DND-41 (cell line): Measurements from ENCODE around the gene DUS3L.
A peak's percentile ranks its signal among the peaks of the same experiment; 100 is the strongest.

ENCODE experiments used
- ATAC-seq: fragments of 200-7000 bp; cut with Tn5 transposase; 3 replicates; pipeline ENCODE4 v1.9.1; 2021; ENCODE audit warnings: low read depth; ENCODE audit not compliant: insufficient read depth
- DNase-seq: peaks from one replicate; pipeline ENCODE4 v3.0.0-alpha.2; 2020
- H2AFZ ChIP-seq: 2 replicates; pipeline ENCODE4 v1.6.0; 2012; ENCODE audit warnings: low read depth, low read length
- H3K27ac ChIP-seq: 2 replicates; pipeline ENCODE4 v1.5.1; 2012; ENCODE audit warnings: low read length, inconsistent platforms
- H3K27me3 ChIP-seq: fragments of 200-600 bp; sonication (generic); 2 replicates; pipeline ENCODE4 v1.6.0; 2012; ENCODE audit warnings: low read length, mild to moderate bottlenecking, inconsistent platforms; ENCODE audit not compliant: insufficient read depth, poor library complexity
- H3K36me3 ChIP-seq: 2 replicates; pipeline ENCODE4 v1.5.1; 2012; ENCODE audit warnings: low read length, inconsistent platforms; ENCODE audit not compliant: insufficient read depth
- H3K4me1 ChIP-seq: 2 replicates; pipeline ENCODE4 v1.5.1; 2012; ENCODE audit warnings: mild to moderate bottlenecking, low read length; ENCODE audit not compliant: insufficient read depth
- H3K4me2 ChIP-seq: 2 replicates; pipeline ENCODE4 v1.6.0; 2012; ENCODE audit warnings: mild to moderate bottlenecking, moderate library complexity, low read length, inconsistent platforms; ENCODE audit not compliant: insufficient read depth
- H3K4me3 ChIP-seq, 2 experiments: fragments of 200-600 bp in 1 of 2; shearing (Covaris generic) in 1 of 2; 2 replicates each; pipeline ENCODE4 v1.5.1; 2012 to 2016; ENCODE audit warnings: inconsistent platforms in 2 of 2, low read length in 2 of 2, mild to moderate bottlenecking in 2 of 2, low read depth in 1 of 2, moderate library complexity in 1 of 2
- H3K79me2 ChIP-seq: 2 replicates; pipeline ENCODE4 v1.6.0; 2012; ENCODE audit warnings: low read length, inconsistent platforms; ENCODE audit not compliant: insufficient read depth
- H3K9ac ChIP-seq: 2 replicates; pipeline ENCODE4 v1.6.0; 2012; ENCODE audit warnings: low read depth, mild to moderate bottlenecking, inconsistent platforms, low read length, moderate library complexity
- H3K9me3 ChIP-seq: 2 replicates; pipeline ENCODE4 v1.5.1; 2012; ENCODE audit warnings: low read length, moderate library complexity, mild to moderate bottlenecking, inconsistent platforms; ENCODE audit not compliant: insufficient read depth, severe bottlenecking
- H4K20me1 ChIP-seq: 2 replicates; pipeline ENCODE4 v1.6.0; 2012; ENCODE audit warnings: low read length; ENCODE audit not compliant: insufficient read depth
- CTCF ChIP-seq: IDR thresholded peaks from 2 replicates; pipeline ENCODE4 v1.5.1; 2012; ENCODE audit warnings: borderline replicate concordance, low read length, moderate library complexity, mild to moderate bottlenecking; ENCODE audit not compliant: poor library complexity, severe bottlenecking; ENCODE audit errors: extremely low read depth
- EZH2 ChIP-seq: IDR thresholded peaks from 3 replicates; pipeline ENCODE4 v1.6.1; 2012; ENCODE audit warnings: borderline replicate concordance, low read depth, mild to moderate bottlenecking, moderate library complexity, low read length, inconsistent platforms; ENCODE audit not compliant: severe bottlenecking

DUS3L gene

GRCh38 chr19:5805462-5806132 lies 14.6 kb upstream of the DUS3L start:
- peak; percentile 69 for DNase-seq
- no peak overlapping the region for H3K9ac ChIP-seq
- H3K79me2 ChIP-seq: no peaks in the 10 kb centered on the region
- no peak overlapping the region for H3K27ac ChIP-seq
- H3K4me1 ChIP-seq: peaks cover 16% of the 10 kb centered on the region
- H4K20me1 ChIP-seq: no peaks in the 10 kb centered on the region
- H2AFZ ChIP-seq: no peak overlapping the region
- H3K36me3 ChIP-seq: no peaks in the 10 kb centered on the region
- peak; percentile 37 for ATAC-seq
- no peak overlapping the region for H3K4me2 ChIP-seq
- peaks cover 5% of the 10 kb centered on the region for H3K27me3 ChIP-seq
- no peak overlapping the region for H3K4me3 ChIP-seq
- no peaks in the 10 kb centered on the region for H3K9me3 ChIP-seq
- TF ChIP-seq CTCF (peak; percentile 74), EZH2 (no peak)

DNA sequence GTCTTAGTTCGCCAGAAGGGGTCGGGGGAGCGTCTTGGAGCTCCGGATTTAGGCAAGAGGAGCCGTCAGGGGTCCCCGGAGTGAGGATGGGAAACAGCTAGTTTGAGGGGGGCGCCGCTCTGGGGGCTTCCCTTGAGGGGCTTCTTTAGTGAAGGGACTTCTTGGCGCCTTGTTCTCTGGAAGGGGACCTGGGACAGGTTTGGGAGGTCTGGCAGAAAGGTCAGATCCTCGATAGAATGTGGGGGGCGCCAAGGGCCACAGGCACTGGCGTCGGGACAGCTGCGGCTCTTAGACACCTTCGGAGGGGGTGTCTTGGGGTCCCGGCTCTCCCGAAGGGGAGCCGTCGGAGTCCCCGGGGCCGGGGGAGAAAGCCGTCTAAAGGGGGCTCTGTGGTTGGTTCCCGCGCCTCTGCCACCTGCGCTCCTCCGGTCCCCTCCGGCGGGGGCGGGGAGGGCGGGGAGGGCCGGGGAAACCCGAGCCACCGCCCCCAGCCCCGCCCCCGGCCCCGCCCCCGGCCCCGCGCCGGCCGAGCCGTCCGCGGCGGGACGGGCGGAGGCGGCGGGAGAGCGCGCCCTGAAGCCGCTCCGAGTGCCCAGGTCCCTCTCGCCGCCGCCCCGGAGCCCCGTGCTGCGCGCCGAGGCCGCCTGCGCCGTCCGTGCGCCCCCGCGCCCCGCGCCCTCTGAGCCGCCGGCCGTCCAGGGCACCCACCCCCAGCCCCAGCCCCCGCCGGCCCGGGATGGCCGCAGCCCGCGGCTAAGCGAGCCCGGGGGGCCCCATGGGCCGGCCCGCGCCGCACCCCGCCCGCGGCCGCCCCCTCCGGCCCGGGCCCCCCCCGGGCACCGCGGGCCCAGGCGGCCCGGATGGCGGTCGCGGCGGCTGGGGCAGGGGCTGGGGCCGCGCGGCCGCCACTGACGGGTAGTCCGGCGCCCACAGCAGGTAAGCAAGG lies 13.8 kb upstream of the DUS3L start, which contains the start of gene NRTN:
Gene NRTN, plus strand, starts transcription at position 552 of the 946 bp plus-strand sequence. CDS start 19,099 bp downstream, outside the sequence.
- H3K4me3 ChIP-seq: peak within 1 kb of the TSS in 1 of 2 experiments; percentile 46; a peak in 2 of 4 replicates

GRCh38 chr19:5803752-5804515 lies 13.0 kb upstream of the DUS3L start:
- H3K27me3 ChIP-seq: peaks cover 5% of the 10 kb centered on the region
- no peaks in the 10 kb centered on the region for H3K36me3 ChIP-seq
- peak; percentile 98 for TF ChIP-seq CTCF
- no peak for TF ChIP-seq EZH2
- ATAC-seq (peak; percentile 95), DNase-seq (peak; percentile 96)
- peak overlapping the region in 1 of 2 experiments; percentile 46; a peak in 2 of 4 replicates for H3K4me3 ChIP-seq
- H3K9me3 ChIP-seq: no peaks in the 10 kb centered on the region
- peak overlapping the region; percentile 83 for H2AFZ ChIP-seq
- peaks cover 16% of the 10 kb centered on the region for H3K4me1 ChIP-seq
- H4K20me1 ChIP-seq: no peaks in the 10 kb centered on the region
- peak overlapping the region; percentile 24 for H3K27ac ChIP-seq
- no peaks in the 10 kb centered on the region for H3K79me2 ChIP-seq
- H3K4me2 ChIP-seq: peak overlapping the region; percentile 67
- H3K9ac ChIP-seq: peak overlapping the region; percentile 50

More for the DNA sequence above, 13.8 kb upstream of the DUS3L start, which contains the start of gene NRTN:
- peaks cover 16% of the 10 kb centered on the region for H3K4me1 ChIP-seq
- no peak for TF ChIP-seq CTCF
- TF ChIP-seq EZH2: no peak
- no peaks in the 10 kb centered on the region for H3K9me3 ChIP-seq
- H3K36me3 ChIP-seq: no peaks in the 10 kb centered on the region
- H3K9ac ChIP-seq: peak within 1 kb of the TSS; percentile 50
- H3K27me3 ChIP-seq: peaks cover 5% of the 10 kb centered on the region
- H3K27ac ChIP-seq: no peak within 1 kb of the TSS
- H2AFZ ChIP-seq: peak within 1 kb of the TSS; percentile 83
- DNase-seq (peak; percentile 56), ATAC-seq (peak; percentile 28; the same call in 1 of the 3 replicates)
- H3K4me2 ChIP-seq: peak within 1 kb of the TSS; percentile 67
- no peaks in the 10 kb centered on the region for H3K79me2 ChIP-seq
- no peaks in the 10 kb centered on the region for H4K20me1 ChIP-seq
